Forelimb muscle (tissue), 1 donor: ENCODE measurements around the gene LRRC8A. TPM values are rescaled to one million over a fixed set of nuclear protein-coding genes. Genes with fewer than 3 reads are reported as not detected.

ENCODE experiments used
- DNase-seq: peaks from one replicate; pipeline ENCODE4 v3.0.0-alpha.2; 2013; ENCODE audit warnings: low read depth
- polyA plus RNA-seq: library from polyadenylated mRNA; unstranded; fragments of 120-200 nt; gene quantifications from one replicate; pipeline ENCODE4 v1.2.1, GENCODE V29; 2013; ENCODE audit not compliant: insufficient read length

The LRRC8A gene
- polyA plus RNA-seq, 1 donor: 23.1 TPM

- DNase-seq: no peak
These were observed 19.4 kb downstream of the LRRC8A start for GRCh38 chr9:128901379-128901778.

DNA sequence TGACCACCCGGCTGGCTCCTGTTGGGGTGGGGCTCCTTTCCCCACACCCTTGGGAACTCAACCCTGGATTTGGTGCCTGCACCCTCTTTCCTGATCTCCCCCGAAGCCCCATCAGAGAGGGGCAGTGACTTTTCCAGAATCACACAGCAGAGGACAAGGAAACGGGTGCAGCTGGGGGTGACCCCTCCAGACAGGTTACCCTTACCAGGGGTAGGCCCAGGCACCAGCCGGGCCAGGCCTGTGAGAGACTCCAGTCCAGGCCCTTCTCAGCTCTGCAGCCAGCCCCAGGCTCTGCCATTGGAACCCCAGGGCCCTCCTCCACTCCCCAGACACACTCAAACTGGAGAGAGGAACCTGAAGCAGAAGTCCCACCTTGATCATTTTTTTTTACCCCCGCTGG is 19.9 kb downstream of the LRRC8A start:
- no peak for DNase-seq

- DNase-seq: no peak
These were observed 20.6 kb downstream of the LRRC8A start for GRCh38 chr9:128902351-128903078.

- no peak for DNase-seq
These were observed 21.1 kb downstream of the LRRC8A start for GRCh38 chr9:128903079-128903461.

DNA sequence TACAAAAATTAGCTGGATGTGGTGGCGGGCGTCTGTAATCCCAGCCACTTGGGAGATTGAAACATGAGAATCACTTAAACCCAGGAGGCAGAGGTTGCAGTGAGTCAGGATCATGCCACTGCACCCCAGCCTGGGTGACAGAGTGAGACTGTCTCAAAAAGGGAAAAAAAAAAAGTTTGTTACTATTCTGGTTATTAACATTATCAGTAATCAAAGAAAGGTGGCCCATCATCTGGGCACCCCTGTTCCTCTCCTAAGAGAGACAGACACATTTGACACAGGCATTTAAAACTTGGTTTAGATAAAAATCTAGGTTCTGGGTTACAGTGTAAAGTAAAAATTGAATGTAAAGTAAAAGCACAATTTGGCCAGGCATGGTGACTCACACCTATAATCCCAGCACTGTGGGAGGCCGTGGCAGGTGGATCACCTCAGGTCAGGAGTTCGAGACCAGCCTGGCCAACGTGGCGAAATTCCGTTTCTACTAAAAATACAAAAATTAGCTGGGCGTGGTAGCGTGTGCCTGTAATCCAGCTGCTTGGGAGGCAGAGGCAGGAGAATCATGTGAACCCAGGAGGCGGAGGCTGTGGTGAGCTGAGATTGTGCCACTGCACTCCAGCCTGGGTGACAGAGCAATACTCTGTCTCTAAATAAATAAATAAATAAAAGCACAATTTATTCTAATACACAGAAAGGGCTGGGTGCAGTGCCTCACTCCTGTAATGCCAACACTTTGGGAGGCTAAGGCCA is 22.1 kb downstream of the LRRC8A start:
- no peak for DNase-seq

- no peak for DNase-seq
These were observed 24.0 kb downstream of the LRRC8A start for GRCh38 chr9:128905964-128906363.

DNA sequence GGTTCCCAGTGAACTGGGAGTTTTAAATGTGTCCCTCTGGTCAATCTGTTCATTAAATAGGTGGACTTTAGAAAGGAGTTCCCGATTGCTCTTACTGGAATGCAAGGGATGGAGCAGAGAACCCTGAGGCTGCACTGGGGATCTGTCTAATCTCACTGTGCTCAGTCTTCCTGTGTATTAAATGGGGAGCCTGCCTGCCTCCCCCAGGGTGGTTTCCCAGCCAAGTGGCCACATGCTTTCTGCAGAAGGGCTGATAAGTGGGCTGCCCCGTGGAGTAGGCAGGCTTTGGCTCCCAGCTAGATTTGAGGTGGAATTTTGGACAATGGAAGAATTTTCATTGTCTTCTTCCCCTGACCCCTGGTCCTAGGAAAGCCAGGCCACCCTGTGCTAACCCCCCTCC is 24.8 kb downstream of the LRRC8A start:
- no peak for DNase-seq

- DNase-seq: no peak
These were observed 26.4 kb downstream of the LRRC8A start for GRCh38 chr9:128908372-128908771.

DNA sequence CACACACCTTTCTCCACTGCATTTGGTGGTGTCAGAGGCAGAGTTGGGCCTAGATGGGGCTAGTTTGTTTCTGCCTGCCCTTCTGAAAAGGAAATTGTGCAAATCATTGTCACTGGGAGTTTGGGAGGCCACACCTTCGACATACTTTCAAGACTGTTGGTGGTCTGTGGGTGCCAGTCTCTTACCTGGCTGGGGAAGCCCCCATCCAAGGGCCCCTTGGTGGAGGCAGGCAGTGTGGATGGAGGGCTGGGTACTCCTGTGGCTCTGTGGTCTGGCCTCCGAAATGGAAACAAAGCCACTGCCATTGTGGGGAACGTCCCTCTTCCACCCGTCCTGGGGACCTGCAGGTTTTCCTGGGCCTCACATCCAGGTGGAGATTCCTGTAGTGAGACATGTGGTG is 27.9 kb downstream of the LRRC8A start:
- no peak for DNase-seq

DNA sequence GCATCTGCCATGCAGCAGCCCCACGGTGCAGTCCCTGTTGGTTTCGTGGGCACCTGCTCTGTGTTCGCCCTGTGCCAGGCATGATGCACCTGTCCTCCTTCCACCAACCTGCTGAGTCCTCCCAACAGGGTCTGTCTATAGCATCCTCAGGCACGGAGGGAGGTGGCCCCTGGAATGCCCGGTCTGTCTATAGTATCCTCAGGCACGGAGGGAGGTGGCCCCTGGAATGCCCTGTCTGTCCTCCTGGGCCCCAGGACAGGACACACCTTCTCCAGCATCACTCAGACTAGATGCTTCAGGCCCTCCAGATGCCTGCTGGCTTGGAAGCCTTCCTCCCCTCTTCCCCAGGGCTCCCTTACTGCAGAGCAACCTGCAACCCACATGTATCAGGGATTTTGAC is 29.0 kb downstream of the LRRC8A start:
- DNase-seq: no peak

DNA sequence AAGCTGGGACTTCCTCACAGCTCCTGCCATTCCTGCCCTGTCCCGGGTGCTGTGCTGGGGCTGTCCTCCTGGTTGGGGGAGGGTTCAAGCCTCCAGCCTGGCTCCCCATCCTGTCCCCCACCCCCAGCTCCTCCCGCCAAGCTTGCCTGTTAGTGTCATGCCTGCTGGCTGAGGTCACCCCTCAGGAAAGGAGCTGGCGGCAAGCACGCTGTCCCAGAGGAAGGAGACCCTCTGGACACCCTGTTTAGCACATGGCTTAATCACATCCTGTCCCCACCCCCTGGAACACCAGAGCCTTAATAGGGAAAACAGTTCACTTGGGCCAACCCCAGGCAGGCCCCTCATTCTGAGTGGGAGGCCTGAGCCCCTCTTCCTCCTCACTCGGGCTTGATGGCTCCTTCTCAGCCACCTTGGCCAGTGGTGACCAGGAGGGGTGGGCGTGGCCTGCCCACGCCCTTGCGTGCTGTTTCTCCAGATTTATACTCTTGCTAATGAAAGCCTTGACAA is 29.6 kb downstream of the LRRC8A start:
- no peak for DNase-seq

DNA sequence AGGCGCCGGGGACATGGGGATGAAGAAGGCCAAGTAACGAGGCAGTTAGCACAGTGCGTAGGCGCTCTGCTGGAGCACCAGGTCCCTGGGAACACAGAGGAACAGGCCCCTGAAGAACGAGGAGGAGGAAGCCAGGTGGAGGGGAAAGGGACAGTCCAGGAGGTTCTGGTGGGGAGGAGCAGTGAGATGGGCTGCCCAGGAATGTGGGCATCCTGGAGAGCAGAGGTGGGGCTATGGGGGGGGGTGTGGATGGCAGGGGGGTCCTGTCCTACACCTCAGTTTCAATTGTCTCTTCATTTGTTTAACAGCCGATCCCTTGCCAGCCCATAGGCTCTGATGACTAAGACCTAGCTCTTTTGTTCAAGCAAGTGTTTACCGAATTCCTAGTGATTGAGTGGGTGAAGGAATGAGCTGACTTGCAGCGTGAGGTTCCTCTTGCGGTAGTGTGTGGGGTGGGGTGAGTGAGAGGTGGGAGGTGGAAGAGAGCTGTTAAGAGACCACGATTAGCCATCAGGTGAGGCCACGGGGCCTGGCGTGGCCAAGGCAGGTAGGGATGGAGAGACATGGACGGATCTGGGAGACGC is 30.4 kb downstream of the LRRC8A start:
- no peak for DNase-seq

DNA sequence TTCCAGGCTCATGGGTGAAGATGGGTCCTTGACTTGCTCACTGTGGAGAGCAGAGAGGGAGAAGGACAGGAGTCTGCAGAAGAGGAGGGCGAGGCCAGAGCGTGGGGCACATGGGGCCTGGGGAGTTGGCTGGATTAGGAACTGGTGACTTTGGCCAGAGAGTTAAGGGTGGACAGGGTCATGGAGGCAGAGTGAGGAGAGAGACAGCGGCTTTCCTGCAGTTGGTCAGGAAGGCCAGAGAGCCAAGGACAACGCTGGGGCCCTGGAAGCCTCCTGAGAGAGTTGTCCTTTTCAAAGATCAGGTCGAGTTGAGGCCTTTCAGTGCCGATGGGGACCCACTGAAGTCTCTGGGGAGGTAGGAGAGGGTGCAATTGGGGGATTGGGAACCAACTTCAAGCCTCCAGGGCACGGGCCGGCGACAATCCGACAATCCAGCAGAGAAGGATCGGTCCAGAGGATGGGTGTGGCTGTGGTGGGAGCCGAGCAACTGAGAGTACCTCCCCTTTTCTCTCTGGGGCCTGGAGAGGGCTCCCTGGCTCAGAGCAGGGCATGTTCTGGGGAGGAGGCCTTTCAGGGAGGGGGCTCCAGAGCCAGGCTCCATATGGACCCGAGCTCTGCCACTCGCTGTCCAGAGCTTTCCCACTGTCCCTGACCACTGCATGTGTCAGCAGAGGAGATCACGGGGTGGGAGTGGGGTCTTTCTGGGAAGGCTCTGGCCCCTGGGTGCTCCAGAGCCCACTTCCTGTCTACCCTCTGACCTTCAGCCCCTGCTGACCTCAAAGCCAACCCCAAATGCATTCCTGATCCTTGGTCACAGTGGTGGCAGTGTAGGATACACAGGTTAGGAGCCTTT is 31.3 kb downstream of the LRRC8A start:
- no peak for DNase-seq

- no peak for DNase-seq
These were observed 32.3 kb downstream of the LRRC8A start for GRCh38 chr9:128913995-128914772.

DNA sequence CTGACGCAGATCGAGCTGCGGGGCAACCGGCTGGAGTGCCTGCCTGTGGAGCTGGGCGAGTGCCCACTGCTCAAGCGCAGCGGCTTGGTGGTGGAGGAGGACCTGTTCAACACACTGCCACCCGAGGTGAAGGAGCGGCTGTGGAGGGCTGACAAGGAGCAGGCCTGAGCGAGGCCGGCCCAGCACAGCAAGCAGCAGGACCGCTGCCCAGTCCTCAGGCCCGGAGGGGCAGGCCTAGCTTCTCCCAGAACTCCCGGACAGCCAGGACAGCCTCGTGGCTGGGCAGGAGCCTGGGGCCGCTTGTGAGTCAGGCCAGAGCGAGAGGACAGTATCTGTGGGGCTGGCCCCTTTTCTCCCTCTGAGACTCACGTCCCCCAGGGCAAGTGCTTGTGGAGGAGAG is 34.3 kb downstream of the LRRC8A start:
- no peak for DNase-seq

GRCh38 chr9:128916745-128917144 is 34.8 kb downstream of the LRRC8A start:
- no peak for DNase-seq

- peak; percentile 63 for DNase-seq
These were observed 35.4 kb downstream of the LRRC8A start for GRCh38 chr9:128917151-128917849.

DNA sequence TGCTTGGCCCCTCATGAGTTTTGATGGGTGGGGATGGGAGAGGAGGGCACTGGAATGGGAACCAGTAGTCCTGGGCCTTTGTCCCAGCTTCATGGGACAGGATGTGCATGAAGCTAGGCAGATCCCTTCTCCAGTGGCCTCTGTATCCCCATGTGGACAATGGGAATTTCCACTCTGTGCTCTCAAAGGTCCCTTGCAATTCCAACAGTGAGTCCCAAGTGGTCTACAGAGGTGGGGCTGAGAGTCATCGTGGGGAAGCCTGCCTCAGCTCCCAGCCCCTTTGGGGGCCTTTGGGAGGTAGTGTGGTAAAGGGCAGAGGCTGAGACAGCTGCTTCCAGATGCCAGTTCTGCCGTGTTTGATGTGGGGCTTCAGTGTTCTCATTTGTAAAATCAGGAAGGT is 37.0 kb downstream of the LRRC8A start:
- DNase-seq: no peak

- DNase-seq: no peak
These were observed 37.6 kb downstream of the LRRC8A start for GRCh38 chr9:128919402-128920089.
